GM18502 (cell line): Measurements from ENCODE around the gene OR52W1.

Source experiments
- ATAC-seq: cut with Tn5 transposase; IDR thresholded peaks from one replicate; pipeline ENCODE4 v1.9.1; 2021; ENCODE audit warnings: mild to moderate bottlenecking; ENCODE audit not compliant: unreplicated experiment, poor library complexity

The OR52W1 gene, protein sequence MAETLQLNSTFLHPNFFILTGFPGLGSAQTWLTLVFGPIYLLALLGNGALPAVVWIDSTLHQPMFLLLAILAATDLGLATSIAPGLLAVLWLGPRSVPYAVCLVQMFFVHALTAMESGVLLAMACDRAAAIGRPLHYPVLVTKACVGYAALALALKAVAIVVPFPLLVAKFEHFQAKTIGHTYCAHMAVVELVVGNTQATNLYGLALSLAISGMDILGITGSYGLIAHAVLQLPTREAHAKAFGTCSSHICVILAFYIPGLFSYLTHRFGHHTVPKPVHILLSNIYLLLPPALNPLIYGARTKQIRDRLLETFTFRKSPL

DNA sequence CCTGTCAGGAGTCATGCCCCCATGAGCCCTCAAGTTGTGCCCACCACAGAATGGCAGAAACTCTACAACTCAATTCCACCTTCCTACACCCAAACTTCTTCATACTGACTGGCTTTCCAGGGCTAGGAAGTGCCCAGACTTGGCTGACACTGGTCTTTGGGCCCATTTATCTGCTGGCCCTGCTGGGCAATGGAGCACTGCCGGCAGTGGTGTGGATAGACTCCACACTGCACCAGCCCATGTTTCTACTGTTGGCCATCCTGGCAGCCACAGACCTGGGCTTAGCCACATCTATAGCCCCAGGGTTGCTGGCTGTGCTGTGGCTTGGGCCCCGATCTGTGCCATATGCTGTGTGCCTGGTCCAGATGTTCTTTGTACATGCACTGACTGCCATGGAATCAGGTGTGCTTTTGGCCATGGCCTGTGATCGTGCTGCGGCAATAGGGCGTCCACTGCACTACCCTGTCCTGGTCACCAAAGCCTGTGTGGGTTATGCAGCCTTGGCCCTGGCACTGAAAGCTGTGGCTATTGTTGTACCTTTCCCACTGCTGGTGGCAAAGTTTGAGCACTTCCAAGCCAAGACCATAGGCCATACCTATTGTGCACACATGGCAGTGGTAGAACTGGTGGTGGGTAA is at the start of gene OR52W1:
OR52W1 (plus strand) TSS at position 51 of the 637 bp plus-strand sequence; CDS start at position 51, 0 bp downstream.
- ATAC-seq: no peak

DNA sequence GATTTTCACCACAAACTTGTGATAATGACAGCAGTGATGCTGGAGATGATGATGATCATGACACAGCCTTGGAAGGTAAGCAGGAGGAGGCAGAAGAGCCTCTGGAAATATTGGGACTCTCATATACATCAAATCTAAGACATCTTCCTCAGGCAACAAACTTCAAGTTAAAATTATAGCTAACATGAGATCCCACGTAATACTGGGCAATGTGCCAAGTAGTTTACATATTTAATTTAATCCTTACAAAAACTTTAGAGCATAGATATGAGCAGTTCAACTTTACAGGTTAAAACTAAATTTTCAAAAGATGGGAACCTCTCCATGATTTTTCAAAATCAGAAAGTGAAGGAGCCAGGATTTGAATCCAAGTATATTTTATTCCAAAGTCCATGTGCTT is 47.9 kb upstream of the OR52W1 start:
- no peak for ATAC-seq

DNA sequence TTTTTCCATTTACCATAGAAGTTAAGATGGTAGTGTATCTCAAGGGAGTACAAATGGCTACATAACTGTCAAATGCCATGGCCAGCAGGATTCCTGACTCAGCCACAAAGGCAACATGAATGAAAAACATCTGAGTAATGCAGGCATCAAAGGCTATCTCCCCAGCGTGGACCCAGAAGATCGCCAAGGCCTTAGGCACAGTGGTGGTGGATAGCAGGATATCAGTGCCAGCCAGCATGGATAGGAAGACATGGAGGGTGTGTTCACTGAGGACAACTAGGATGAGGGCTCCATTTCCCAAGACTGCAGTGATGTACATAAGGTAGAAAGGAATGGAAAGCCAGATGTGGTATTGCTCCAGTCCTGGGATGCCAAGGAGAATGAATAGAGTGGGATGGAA is 46.9 kb upstream of the OR52W1 start:
- ATAC-seq: no peak

DNA sequence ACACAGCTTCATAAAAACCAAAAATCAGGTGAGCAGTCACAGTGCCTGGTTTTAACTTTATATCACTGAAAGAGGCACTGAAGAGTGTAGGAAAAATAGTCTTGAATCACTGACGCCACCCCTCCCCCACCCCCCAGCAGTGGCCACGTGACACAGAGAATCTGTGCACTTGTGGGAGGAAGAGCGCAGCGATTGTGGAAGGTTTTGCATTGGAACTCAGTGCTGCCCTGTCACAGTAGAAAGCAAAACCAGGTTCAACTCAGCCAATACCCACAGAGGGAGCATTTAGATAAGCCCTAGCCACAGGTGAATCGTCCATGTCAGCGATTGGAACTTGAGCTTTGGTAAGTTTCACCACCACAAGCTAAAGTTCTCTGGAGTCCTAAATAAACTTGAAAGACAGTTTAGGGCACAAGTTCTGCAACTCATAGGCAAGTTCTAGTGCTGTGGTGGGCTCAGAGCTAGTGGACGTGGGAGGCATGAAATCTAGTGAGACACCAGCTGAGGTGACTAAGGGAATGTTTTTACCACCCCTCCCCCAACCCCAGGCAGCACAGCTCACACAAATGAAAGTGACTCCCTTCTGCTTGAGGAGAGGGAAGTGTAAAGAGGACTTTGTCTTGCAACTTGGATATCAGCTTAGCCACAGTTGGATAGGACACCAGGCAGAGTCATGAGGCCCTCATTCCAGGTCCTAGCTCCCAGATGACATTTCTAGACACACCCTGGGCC is 42.2 kb upstream of the OR52W1 start:
- no peak for ATAC-seq

DNA sequence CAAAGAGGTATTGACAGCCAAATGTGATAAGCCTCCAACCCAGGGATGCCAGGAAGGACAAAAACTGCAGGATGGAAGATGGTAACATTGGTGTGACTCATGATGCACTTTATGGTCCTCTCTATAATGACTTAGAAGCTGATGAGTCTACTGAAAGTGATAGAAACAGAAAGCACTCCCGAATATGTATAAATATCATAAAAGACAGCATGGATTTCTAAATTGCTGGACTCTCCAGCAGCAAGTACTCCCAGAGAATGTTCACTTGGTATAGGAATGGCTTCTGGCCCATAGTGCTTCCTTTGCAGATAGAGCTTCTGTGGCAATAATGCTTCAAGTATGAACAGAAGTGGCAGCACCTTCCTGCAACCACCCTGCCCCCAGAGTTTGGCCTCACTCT is 28.8 kb upstream of the OR52W1 start, which contains the start of gene OR52B2:
OR52B2 (minus strand) TSS at position 101 of the 400 bp plus-strand sequence; CDS start at position 101, 0 bp downstream.
- no peak for ATAC-seq

DNA sequence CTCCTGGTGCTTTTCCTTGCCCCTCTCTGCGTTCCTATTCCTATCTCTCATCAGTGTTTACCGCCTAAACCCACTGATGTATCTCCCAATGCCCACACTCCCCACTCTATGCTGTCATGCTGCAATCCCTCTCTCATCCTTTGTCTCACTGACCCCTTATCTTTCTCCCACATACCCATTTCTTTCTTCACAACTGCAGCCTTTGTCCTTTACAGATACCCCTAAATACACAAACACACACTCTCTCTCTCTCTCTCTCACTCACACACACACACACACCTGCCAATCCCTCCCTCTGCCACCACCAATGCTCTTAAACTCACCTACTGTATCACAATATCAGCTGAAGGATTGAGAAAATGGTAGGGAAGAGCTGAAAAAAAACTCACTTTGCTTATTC is 23.6 kb upstream of the OR52W1 start:
- no peak for ATAC-seq

DNA sequence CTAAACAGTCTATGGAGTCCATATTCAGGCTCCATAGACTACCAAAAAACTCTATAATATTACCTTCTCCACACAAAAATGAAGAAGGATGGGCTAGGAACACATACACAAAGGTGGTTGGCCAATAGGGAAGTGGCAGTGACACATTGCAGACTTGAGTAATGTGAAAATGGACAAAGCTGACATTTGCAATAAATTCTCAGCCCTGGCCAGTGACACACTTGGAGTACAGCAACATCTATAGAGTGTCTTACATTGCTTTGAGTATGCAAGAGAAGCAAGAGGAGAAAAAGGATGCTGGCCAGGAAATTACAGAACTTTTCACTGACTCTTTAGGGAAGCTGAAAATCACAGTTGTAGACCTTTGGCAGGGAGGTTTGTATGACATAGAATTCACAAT is 7.3 kb upstream of the OR52W1 start:
- no peak for ATAC-seq

DNA sequence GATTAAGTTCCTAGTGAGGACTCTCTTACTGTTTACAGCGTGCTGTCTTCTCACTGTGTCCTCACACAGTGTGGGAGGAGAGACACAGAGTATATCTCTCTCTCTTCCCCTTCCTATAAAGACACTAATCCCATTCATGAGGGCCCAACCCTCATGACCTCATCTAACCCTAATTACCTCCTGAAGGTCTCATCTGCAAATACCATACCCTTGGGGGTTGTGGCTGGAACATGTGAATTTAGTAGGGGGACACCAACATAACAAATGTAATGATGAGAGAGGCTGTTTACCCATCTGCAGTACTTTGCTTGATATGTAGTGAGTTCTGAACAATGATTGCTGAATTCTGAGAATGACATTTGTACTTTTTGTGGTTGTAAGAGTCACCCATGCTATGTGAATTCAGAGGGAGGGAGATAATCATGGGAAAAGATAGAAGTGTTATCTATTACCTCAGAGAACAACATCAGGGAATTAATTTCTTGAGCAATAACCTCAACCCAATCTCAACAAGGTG is 4.9 kb upstream of the OR52W1 start:
- no peak for ATAC-seq

DNA sequence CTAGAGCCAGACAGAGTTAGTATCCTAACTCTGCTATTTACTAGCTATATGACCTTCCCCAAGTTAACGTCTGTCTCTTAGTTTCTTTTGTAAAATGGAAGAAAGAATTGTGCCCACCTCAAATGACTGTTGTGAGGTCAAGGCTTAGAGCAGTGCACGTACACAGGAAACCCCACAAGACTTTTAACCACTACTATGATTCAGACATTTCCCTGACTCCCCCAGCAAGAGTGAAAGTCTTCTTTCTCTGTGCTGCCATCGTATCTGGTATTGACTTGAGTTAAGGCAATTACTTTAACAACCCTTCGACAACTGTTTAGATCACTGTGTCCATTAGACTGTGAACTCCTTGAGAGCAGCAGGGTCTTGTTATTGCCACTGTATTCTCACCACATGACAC is 2.6 kb upstream of the OR52W1 start:
- ATAC-seq: peak; percentile 43

DNA sequence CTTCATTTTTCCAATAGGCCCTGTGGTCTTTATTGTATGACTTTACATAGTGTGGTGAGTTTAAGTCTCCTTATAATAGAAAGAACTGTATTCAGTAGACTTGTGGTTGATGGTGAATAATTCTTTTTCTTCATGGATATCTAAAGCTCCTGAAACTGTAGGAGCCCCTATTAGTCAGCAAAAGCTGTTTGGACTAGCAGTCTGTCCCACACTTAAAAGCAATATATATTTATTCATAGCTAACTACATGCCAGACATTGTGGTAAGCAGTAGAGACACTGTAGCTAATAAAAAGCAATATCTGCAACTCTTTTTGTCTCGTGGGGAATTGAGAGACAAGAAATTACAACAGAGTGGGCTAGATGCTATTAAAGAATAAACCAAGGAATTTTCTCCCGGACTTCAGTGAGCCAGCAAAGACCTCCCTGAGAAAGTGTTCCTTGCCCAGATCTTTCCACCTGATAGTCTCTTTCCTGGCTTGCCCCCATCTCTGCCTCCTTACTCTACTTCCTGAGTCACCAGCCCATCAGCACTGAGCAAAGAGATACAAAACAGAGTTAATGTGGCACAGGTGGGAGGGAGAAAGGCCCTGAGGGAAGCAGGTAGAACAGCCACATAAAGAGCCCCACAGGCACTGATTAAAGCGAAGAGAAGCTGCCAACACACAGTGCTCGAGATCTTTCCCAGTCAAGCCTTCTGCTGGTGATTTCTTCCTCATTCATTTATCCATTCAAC is 1.4 kb upstream of the OR52W1 start:
- ATAC-seq: no peak

DNA sequence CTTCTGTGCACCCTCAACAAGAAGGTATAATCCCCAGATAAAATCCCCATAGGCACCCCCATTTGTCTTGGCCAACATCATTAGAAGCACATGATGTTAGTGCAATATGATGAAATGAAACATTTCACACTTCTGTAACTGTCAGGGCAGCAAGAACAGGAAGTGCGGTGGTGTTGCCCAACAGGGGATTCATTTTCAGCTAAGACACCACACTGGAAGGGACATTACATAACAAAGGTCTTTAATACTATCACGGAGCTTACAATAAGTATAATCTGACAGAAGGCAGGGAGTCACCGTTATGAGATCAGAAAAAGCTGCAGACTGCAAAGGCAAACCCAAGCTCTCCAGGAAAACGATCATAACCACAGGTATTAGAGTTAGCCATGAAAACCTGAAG is 2.0 kb downstream of the OR52W1 start:
- ATAC-seq: no peak

DNA sequence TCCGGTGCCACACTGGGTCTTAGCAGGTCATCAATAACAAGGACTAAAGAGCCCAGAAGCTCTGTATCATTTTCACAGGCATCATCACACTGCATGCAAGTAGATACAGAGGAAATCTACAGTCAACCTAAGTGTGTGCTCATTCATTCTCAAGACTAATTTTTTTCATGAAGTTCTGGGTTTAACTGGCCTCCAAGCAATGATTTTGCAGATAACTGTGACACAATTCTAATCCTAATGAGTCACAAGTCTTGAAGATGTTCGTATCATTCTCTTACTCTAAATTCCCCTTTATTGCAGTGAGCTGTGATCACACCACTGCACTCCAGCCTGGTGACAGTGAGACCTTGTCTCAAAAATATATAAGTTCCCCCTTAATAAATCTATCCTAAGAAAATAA is 2.5 kb downstream of the OR52W1 start:
- no peak for ATAC-seq

DNA sequence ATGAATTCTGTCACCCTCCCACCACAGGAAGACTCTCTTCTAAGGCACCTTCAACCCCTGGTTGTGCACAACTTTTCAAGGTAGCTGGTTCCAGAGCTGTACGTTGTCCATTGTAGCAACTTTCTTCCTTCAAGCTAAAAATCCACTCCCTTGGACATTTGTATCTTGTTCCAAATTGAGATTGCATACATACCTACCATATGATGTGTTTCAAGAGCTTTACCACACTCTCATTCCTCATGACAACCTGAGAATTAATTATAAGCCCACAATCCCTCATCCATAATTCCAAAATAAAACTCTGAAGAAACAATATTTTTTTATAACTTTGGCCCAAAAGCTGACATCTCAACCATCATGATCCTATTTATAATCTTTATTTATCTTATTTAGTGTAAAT is 3.0 kb downstream of the OR52W1 start:
- ATAC-seq: no peak

DNA sequence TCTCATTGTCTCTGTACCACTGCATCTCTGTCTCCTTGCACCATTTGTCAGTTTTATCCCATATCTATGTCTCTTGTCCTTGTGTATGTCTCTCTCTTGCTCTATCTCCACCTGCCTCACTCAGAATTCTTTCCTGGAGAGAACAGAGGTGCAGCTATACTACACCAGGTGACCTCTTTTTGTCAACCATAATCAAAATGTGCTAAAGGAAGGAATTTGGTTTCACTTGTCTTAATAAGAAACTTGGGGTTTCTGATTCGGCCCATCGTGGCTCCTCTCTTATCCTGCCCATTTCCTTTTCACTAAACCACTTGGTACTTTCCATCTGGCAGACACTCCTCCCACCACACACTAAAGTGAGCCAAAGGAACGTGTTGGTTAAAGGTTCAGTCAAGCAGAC is 4.3 kb downstream of the OR52W1 start:
- ATAC-seq: peak; percentile 80

DNA sequence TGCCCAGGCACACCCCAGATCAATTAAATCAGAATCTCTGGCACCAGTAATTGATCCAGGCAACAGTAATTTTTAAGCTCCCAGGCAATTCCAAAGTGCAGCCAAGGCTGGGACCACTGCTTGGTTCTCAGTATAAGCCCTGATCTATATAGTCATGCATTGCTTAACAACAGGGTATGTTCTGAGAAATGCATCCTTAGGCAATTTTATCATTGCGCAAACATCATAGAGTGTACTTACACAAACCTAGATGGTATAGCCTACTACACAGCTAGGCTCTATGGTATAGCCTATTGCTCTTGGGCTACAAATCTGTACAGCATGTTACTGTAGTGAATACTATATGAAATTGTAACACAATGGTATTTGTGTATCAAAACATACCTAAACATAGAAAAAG is 5.7 kb downstream of the OR52W1 start:
- ATAC-seq: no peak

DNA sequence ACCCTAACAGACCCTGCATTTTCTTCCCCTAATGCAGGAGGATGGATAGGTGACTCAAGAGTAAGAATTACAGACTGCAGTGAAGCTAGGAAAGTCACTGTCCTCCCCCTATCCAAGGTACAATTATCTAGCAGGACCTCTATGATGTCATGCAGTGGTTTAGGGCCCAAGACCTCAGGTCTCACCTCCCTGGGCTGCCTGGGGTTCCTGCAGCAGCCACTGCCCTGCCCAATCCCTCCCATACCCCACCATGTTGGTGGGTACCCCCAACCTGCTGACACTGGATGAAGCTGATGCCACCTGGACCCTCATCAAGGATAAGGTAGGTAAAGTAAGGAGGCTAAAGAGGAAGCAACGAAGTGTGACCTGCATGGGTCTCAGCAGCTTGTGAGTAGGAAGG is 6.3 kb downstream of the OR52W1 start, which contains the start of gene C11orf42:
C11orf42 (plus strand) TSS at position 192 of the 400 bp plus-strand sequence; CDS start at position 251, 59 bp downstream.
- no peak for ATAC-seq

DNA sequence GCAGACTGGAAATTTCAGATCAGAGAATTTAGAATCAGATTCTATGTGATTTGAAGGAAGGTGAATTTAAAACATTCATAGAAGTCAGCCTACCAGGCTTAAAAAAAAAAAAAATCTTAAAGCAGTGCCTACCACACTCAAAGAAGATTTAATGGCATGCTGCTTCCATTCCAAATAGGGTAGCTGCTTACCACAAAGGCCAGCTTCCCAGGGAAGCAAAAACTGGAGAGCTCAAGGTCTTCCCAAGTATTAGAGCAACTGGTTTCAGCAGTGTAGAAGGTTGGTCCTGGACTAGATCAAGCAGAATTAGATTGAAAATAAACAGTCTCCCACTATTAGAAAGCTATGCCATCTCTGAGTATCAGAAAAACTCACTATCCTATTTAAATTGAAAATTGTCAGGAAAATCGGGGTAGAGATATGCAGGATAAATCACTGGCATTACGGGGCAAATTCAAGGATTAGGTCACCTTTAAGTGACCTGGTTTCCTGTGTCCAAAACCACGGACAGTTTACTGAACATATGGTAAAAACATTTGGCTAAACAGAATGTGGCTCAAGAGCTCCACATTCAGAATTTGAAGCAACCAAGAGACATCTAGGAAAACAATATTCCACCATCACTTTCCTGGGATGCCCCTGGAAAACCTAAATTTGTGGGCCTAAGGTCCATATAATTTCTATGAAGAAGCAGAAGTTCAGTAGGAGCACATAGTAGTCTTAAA is 7.6 kb downstream of the OR52W1 start:
- ATAC-seq: no peak

DNA sequence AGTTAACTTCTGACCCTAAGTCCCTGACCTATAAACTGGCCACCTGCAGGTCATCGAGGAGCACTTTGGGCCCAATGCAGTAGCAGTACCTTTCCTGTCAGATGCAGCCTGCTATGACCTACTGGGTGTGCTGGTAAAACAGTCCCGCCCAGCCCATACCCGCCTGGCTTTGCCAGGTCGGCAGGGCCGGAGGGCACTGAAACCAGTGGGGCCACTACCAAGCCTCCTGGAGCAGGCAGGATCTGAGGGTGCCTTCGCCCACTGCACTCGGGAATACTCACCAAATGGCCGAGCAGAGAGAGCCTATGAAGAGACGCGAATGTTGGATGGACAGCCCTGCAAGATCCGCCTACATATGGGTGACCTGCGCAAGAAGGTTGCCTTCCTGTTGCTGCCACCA is 10.8 kb downstream of the OR52W1 start:
- no peak for ATAC-seq

DNA sequence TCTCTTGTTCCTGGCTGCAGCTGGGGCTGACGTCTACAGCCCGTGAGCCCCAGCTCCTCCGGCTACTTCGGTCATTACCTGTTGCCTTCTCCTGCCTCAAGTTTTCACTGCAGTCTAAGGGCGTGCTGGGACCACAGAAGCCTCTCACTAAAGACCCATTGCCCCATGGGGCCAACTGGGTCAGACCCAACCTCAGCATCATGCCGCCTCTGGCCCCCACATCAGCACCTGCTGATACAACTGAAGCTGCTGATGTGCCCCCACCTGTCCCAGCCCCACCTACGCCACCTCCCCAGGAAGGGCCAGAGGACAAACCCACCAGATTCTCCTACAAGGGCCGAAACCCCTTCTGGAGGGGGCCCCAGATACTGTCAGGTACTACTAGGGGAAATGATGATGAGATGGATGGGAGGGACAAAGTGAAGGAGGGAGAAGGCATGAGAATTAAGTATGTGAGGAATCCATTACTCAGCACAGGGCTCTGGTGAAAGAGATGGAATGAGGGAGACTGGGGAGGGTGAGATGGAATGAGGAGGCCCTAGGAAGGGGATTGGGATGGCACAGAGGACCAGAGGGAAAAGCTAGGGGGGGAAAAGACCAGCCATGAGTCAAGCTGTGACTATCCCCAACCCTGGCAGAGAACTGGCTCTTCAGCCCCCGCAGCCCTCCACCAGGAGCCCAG is 11.4 kb downstream of the OR52W1 start:
- ATAC-seq: no peak
